ENCODE data around the gene AMOTL1. TPM values are rescaled to one million over a fixed set of nuclear protein-coding genes. Genes with fewer than 3 reads are reported as not detected.

AMOTL1 gene
- total and polyA plus RNA-seq, 2 donors from 2014 or later = 6.1 to 52.3 TPM

DNA sequence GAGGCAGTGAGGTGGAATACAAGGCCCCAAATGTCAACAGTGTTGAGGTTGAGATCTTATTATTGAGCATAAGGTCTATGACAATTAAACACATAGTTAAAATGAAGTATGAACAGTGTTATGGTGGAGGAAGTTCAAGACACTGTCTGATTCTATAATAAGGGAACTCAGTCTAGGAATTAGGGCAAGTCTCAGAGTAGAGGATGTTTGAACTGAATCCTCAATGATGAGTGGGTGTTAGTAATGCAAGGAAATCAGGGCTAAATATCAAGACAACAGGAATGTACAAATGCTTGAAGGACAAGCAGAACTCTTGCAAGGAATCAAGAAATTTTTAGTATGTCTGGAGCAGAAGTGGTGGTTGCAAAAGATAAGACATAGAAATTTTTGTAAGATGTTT, 152.2 kb downstream of the AMOTL1 start:
- FAIRE-seq = no peak
- no peaks in the 10 kb centered on the region for H3K27me3 ChIP-seq (ENCODE audit: control insufficient read depth, insufficient read depth, low read length)
- no peaks in the 10 kb centered on the region for H3K36me3 ChIP-seq (ENCODE audit: control insufficient read depth in 2 of 3, insufficient read depth in 3 of 3, low read length in 3 of 3)

DNA sequence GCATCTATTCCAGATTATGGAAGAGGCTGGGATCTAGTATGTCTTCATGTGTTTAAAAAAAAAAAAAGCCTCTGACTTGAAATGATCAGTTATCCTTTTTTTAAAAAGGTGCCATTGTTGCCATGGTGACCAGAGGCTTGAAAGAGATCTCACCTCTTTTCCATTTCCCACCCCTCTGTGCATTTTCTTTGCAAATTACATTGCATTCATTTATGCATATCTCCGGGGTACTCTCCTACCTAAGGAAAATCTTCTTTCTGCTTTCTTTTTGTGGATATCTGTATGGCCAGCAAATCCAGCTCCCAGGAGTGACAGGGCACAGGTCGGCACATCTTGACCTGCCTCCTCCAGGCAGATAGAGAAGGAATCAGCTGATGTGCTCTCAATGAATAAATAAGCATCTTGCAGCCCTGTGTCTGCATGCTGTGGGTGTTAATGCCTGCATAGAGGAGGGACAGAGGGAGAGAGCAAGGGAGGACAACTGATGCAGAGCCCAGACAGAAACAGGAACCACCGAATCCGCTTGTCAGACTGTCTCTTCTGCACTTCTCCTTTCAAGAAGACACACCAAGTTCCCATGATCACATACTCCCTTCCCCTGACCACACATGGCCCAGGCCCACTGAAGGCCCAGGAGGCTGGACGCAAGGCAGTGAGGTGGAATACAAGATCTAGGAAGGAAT, 154.3 kb downstream of the AMOTL1 start:
- no peak overlapping the region for H3K9ac ChIP-seq (ENCODE audit: low read length in 3 of 3)
- no peaks in the 10 kb centered on the region for H3K9me3 ChIP-seq (ENCODE audit: control insufficient read depth in 2 of 3, insufficient read depth in 1 of 3, low read length in 3 of 3)
- DNase-seq (no peak), FAIRE-seq (no peak)
- intact Hi-C loops (cut with DNase I) = no loop called here
- H3K4me1 ChIP-seq (ENCODE audit: control insufficient read depth in 2 of 3, insufficient read depth in 2 of 3, low read depth in 1 of 3, low read length in 3 of 3) = peaks cover 10 to 17% (median 12%) of the 10 kb centered on the region in 3 donors
- H3K27ac ChIP-seq (ENCODE audit: low read depth in 2 of 2, low read length in 2 of 2) = no peak overlapping the region
- no peaks in the 10 kb centered on the region for H3K36me3 ChIP-seq (ENCODE audit: control insufficient read depth in 2 of 3, insufficient read depth in 3 of 3, low read length in 3 of 3)
- TF ChIP-seq CTCF (IDR thresholded peaks at IDR 0.05; ENCODE audit: borderline replicate concordance, extremely low read depth, insufficient read depth) = no peak
- no peaks in the 10 kb centered on the region for H3K27me3 ChIP-seq (ENCODE audit: control insufficient read depth, insufficient read depth, low read length)
- no peak overlapping the region for H3K4me3 ChIP-seq (ENCODE audit: low read length in 3 of 3)

More for the DNA sequence above, 152.2 kb downstream of the AMOTL1 start:
- Histone ChIP-seq H3K4me1 (ENCODE audit: control insufficient read depth in 2 of 3, insufficient read depth in 2 of 3, low read depth in 1 of 3, low read length in 3 of 3) (peaks cover 0 to 2% (median 2%) of the 10 kb centered on the region in 3 donors), H3K9me3 (ENCODE audit: control insufficient read depth in 2 of 3, insufficient read depth in 1 of 3, low read length in 3 of 3) (no peaks in the 10 kb centered on the region), H3K27ac (ENCODE audit: low read depth in 2 of 2, low read length in 2 of 2) (no peak overlapping the region), H3K9ac (ENCODE audit: low read length in 3 of 3) (no peak overlapping the region), H3K4me3 (ENCODE audit: low read length in 3 of 3) (no peak overlapping the region)
- intact Hi-C loops (cut with DNase I) = no loop called here
- DNase-seq = no peak
- no peak for TF ChIP-seq CTCF (IDR thresholded peaks at IDR 0.05; ENCODE audit: borderline replicate concordance, extremely low read depth, insufficient read depth)

DNA sequence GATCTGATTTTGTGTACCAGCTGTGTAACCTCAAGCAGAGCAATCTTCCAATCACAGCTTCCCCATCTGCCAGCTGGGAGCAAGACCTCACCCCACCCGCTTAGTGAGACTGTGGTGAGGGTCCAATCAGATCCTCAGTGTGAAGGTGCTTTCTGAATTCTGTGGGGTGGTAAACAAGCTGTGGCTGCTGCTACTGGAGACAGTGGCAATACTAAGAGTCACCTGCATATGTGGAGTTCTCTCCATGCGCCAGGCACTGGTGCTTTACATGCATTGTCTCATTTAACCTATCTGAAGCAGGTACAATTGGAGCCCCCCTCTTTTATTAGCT, 154.8 kb downstream of the AMOTL1 start:
- no peak for FAIRE-seq
- H3K9ac ChIP-seq (ENCODE audit: low read length in 3 of 3) = no peak overlapping the region

More for the DNA sequence above, 154.8 kb downstream of the AMOTL1 start:
- TF ChIP-seq CTCF (IDR thresholded peaks at IDR 0.05; ENCODE audit: borderline replicate concordance, extremely low read depth, insufficient read depth) = no peak
- peaks cover 13 to 22% (median 17%) of the 10 kb centered on the region in 3 donors for H3K4me1 ChIP-seq (ENCODE audit: control insufficient read depth in 2 of 3, insufficient read depth in 2 of 3, low read depth in 1 of 3, low read length in 3 of 3)
- DNase-seq = no peak
- H3K4me3 ChIP-seq (ENCODE audit: low read length in 3 of 3) = no peak overlapping the region
- intact Hi-C loops (cut with DNase I) = no loop called here
- H3K27me3 ChIP-seq (ENCODE audit: control insufficient read depth, insufficient read depth, low read length) = no peaks in the 10 kb centered on the region
- no peak overlapping the region for H3K27ac ChIP-seq (ENCODE audit: low read depth in 2 of 2, low read length in 2 of 2)
- H3K9me3 ChIP-seq (ENCODE audit: control insufficient read depth in 2 of 3, insufficient read depth in 1 of 3, low read length in 3 of 3) = no peaks in the 10 kb centered on the region
- H3K36me3 ChIP-seq (ENCODE audit: control insufficient read depth in 2 of 3, insufficient read depth in 3 of 3, low read length in 3 of 3) = no peaks in the 10 kb centered on the region
